Ramos (cell line): ENCODE results near the gene GLRX3.
"Not testable (repeated sequence)": the region's sequence is repeated elsewhere in the genome, so short reads cannot be mapped to it uniquely, and the experiment has no call there.

Experiments used
- in situ Hi-C: fragments of 300-500 bp; cut with MboI; formaldehyde crosslinking; loops from one replicate; pipeline ENCODE4 v1.14.3; 2022; ENCODE audit warnings: low sequenced_read_pairs; ENCODE audit not compliant: unreplicated experiment

The GLRX3 gene

GRCh38 chr10:130202150-130202549 lies 66.0 kb downstream of the GLRX3 start:
- in situ Hi-C loops: not testable (repeated sequence)

GRCh38 chr10:130202984-130203621 lies 66.9 kb downstream of the GLRX3 start:
- in situ Hi-C loops: no loop called here

DNA sequence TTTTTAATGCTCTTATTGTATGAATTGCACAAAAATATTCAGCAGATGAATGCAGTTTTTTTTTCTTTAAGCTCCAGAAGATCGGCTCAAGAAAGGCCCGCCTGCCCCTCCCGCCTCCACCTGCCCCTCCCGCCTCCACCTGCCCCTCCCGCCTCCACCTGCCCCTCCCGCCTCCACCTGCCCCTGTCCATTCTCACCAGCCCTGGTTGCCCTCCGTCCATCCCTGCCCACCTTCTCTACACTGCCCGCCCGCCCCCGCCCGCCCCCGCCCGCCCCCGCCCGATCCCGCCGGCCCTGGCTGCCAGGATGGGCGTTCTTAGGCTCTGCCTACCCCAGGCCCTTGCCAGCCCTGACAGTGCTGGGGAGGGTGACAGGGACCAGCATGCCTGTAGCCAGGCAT lies 67.4 kb downstream of the GLRX3 start:
- in situ Hi-C loops: no loop called here

DNA sequence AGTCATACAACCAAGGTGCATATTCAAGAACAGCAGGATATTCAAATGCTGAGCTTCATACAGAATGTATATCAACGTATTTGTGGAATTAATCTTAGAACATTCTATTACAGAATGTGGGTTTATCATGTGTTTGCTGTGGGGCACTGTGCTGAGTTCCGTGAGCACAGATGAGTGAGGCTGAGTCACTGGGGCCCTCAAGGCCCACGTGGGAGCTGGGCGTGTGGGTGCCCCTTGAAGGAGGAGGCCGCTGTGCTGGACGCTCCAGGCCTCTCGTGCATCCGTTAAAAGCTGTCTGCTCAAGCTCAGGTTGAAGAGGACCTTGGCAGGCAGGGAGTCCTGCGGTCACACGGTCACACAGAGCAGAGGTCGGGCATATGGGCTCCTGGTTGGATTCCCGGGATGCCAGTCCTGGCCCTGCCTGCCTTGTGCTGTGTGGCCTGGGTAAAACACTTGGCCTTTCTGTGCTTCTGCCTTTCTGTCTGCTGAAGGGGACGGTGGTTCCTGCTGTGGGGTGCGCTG lies 70.1 kb downstream of the GLRX3 start:
- in situ Hi-C loops: no loop called here

GRCh38 chr10:130207205-130207604 lies 71.0 kb downstream of the GLRX3 start:
- in situ Hi-C loops: no loop called here

DNA sequence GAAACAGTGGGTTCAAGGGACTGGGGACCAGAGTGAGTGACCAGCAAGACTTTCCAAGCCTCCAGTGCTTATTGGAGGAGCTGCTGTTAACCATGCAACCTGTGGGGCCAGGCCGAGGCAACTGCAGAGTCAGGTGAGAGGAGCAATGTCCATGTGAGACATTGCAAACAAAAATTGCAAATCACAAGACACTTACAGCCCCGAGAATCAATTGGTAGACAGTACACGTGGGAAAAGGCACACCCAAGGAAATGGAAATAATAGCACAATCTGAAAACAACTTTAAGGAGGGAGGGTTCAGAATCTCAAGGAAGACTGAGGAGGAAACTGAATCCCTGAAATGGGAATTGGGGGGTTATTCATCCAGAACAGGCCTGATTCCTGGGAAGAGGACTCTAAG lies 72.6 kb downstream of the GLRX3 start:
- in situ Hi-C loops: no loop called here

DNA sequence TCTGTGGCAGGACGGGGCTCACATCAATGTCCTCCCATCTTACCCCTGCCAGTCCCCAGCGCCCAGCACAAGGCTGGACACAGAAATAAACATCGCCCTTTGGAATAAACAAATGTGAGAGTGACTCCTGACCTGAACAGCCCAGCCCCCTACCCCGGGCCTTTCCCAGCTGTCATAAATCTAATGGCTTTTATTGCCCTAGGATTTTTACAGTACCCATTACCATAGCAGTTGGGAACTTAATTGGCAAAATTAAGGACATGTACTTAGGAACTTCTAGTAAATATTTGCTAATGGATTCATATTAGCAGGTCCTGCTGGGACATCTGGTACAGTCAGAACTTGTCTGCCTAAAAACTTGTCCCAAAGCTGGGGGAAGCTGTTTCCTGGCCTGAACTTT lies 76.6 kb downstream of the GLRX3 start:
- in situ Hi-C loops: no loop called here

DNA sequence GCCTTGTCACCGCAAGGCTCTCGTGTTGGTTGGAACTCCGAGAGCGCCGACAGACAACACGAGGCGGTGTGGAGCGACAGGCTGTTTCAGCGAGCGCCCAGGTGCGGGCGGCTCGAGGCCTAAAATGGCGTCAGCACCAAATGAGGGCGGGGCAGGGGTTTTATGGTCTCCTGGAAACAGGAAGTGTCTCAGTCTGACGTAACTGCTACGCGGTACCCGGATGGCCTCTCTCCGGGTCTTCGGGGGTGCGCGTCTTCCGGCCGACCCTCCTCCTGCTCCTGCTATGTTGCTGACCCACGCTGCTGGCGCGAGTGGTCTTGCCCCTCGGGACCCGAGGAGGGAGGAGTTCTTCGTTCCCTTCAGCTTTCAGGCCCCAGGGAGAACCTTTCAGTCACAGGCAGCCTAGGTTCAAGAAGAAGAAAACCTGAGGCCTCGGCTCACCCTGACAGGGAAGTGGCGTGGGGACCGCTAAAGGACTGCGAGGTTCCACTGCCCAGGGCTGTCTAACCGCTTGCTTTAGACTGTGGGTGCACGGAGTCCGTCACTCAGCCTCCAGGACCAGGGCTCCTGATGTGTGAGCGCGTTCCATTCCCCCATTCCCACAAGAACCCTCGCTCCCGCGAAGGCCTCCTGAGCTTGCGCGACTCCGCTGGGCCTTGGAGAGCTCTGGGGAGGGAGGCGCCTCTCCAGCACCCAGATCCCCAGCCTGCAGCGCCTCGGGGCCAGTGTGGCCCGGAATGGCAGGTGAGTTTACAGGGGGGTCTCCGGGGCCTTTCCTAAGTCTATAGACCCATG lies 77.3 kb downstream of the GLRX3 start:
- in situ Hi-C loops: no loop called here

- in situ Hi-C loops: no loop called here
Observed at GRCh38 chr10:130214431-130214830, 78.2 kb downstream of the GLRX3 start.

- in situ Hi-C loops: no loop called here
Observed at GRCh38 chr10:130215151-130215930, 79.2 kb downstream of the GLRX3 start.

- in situ Hi-C loops: no loop called here
Observed at GRCh38 chr10:130215931-130216231, 79.7 kb downstream of the GLRX3 start.

DNA sequence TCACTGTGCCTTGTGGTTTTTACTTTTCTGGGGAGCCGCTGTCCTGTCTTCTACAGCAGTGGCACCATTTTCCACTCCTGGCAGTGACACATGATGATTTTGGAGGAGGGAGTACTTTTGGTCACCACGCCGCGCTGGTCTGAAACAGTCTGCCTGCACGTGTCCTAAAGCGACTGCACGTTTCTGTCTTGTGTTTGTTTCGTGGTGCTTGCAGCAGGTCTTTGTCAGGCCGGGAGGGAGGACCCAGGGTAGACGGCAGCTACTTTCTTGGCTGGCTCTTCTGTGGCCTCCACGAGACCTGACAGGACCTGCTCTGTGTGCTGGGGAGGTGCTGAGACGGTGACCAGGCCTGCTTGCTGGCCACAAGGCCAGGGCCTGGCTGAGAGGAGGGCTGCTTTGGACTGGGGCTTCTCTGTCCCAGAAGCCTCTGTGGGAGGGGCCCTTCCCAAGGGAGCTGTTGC lies 82.0 kb downstream of the GLRX3 start:
- in situ Hi-C loops: no loop called here

- in situ Hi-C loops: no loop called here
Observed at GRCh38 chr10:130218936-130219335, 82.7 kb downstream of the GLRX3 start.

GRCh38 chr10:130220251-130221185 lies 84.3 kb downstream of the GLRX3 start:
- in situ Hi-C loops: no loop called here

DNA sequence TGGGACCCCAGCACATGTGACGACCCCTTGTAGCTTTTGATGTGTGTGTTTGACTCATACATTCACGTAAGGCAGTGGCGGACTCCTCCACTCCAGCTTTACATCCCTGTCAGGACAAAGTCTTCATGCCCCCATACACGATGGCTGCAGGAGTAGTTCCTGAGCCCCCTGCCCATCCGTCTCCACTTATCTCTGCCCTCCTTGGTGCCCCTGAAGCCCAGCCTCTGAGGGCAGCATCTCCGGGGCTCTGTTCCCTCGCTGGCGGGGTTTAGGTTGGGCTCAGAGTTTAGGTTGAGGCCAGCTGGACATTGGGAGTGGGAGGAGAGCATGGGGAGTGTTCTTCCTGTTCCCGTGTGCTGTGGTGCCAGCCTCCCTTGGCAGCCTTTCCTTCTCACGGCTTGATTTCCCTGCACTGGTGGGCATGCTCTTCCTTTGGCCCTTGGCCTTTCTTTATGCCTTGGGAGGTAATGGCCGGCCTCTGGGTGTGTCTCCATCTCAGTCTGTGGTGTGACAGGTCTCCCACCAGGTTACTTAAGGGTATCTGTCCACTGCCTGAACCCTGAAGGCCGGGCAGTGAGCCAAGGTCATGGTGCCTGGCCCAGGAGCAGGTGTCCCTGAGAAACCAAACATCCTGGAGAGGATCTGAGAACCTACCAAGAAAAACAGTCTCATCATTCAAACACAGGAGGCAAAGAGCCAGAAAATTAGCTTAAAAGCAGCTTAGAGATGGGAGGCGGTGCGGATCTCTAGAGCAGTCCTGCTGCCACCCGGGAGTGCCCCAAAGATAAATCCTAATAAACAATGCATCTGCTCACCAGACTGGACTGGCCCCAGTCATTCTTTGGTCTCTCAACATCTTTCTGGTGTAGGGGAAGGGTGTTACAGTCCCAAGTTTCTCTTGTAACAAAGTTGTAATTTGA lies 85.5 kb downstream of the GLRX3 start:
- in situ Hi-C loops: no loop called here

DNA sequence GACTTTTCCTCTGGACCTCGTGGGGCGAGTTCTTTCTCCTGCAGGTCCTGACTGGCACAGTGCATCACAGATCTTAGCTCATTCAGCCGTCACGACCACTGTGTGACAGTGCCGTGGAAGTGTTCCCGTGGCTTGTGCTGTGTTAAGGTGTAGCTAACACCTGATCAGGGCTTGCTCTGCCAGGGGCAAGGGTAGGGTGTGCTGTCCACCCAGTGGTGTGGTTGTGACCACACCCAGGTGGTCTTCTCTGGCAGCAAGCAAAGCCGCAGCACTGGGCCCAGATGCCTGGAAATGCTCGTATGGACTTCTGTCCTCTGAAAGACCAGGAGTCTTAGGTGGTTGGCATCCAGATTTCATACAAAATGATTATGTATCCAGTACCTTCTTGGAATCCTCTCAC lies 86.2 kb downstream of the GLRX3 start:
- in situ Hi-C loops: no loop called here

GRCh38 chr10:130224228-130224627 lies 88.0 kb downstream of the GLRX3 start:
- in situ Hi-C loops: no loop called here

GRCh38 chr10:130226012-130226411 lies 89.8 kb downstream of the GLRX3 start:
- in situ Hi-C loops: no loop called here

DNA sequence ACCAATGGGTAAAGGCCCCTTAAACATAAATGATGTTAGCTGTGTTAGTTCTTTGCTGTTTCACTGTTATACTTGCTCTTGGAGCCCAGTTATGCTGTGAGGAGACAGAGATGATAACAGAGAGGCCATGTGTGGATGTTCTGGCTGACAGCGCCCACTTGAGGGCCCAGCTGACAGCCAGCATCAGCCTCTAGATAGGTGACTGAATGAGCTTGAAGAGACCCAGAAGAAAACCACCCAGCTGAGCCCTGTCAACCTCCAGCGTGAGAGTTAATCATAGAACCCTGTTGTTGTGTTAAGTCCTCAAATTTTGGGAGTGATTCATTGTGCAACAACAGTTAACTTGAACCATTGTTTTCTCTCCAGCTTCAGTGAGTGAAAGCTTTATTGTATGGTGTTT lies 91.7 kb downstream of the GLRX3 start:
- in situ Hi-C loops: no loop called here
